Right lobe of liver (tissue), 4 donors: ENCODE data around the gene SH3TC1.

Experiments
- CTCF ChIP-seq, 4 donors: fragments of 200-600 bp in 3 of 4; fragments of 450-650 bp in 1 of 4; IDR thresholded peaks; one replicate each; pipeline versions ENCODE4 v1.5.1 to v1.8.0; 2016 to 2022; ENCODE audit warnings: antibody characterized with exemption in 4 of 4, mild to moderate bottlenecking in 2 of 4
- POLR2A ChIP-seq: fragments of 450-650 bp; IDR thresholded peaks from one replicate; pipeline ENCODE4 v1.6.1; 2017; ENCODE audit warnings: antibody characterized with exemption, mild to moderate bottlenecking
- donor health status: DM: no; HTN: no; CAD: no.
- donor health status: DM: no; HTN: no; CAD: no.
- donor health status: DM: no; HTN: yes; CAD: no.

- TF ChIP-seq CTCF (IDR thresholded peaks at IDR 0.05) (no peak), POLR2A (no peak)
Measured at GRCh38 chr4:8227771-8228318, 28.8 kb downstream of the SH3TC1 start.
